ENCODE results near the gene THSD7A.

The THSD7A gene

DNA sequence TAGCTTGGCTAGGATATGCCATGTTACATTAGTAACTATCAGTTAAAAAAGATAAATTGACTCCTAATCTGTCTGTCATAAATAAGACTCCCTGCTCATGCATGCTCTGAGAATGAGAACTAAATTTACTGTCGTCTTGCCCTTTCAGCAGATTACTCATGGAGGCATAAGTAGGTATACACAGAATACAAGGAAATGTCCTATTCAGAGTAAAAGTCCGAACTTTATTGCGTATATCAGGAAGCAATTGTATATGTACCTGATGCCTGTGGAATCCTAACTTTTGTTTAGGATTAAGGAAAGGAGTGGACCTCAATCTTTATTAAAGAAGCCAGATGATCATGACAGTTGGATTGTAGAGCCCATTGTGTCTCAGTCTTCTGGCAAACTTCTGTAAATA is 118.6 kb downstream of the THSD7A start:
- TF ChIP-seq, protein P1, sequence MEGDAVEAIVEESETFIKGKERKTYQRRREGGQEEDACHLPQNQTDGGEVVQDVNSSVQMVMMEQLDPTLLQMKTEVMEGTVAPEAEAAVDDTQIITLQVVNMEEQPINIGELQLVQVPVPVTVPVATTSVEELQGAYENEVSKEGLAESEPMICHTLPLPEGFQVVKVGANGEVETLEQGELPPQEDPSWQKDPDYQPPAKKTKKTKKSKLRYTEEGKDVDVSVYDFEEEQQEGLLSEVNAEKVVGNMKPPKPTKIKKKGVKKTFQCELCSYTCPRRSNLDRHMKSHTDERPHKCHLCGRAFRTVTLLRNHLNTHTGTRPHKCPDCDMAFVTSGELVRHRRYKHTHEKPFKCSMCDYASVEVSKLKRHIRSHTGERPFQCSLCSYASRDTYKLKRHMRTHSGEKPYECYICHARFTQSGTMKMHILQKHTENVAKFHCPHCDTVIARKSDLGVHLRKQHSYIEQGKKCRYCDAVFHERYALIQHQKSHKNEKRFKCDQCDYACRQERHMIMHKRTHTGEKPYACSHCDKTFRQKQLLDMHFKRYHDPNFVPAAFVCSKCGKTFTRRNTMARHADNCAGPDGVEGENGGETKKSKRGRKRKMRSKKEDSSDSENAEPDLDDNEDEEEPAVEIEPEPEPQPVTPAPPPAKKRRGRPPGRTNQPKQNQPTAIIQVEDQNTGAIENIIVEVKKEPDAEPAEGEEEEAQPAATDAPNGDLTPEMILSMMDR (IDR thresholded peaks at IDR 0.05; ENCODE audit: insufficient read depth, low read length, poor library complexity, severe bottlenecking), result no peak
- no peaks in the 10 kb centered on the region for H3K27me3 ChIP-seq (replicated peaks; ENCODE audit: control insufficient read depth, insufficient read depth, low read length)
- H3K4me3 ChIP-seq (replicated peaks; ENCODE audit: low read depth, low read length), result no peak overlapping the region
- H3K36me3 ChIP-seq (ENCODE audit: control insufficient read depth, insufficient read depth, low read length), result no peaks in the 10 kb centered on the region
- DNase-seq (ENCODE audit: extremely low read depth, insufficient read length), result no peak

DNA sequence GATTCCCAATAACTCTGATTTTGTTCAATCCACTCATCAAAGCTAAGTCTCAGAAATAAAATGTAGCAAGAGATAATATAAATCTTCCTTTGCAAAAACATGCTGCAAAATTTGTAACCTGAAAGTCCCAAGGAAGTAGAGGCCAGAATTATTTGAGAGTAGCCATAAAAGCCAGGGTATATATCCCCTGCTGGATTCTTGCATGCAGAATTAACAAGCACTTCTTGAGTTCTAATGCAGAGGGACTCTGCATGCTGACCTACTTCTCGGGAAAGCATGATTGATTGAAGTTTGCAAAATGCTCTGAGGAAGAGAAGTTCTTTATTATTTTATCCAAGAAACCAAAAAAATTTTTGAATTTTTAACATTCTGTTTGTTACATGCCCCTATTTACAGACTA is 121.6 kb downstream of the THSD7A start:
- no peaks in the 10 kb centered on the region for H3K36me3 ChIP-seq (ENCODE audit: control insufficient read depth, insufficient read depth, low read length)
- H3K27me3 ChIP-seq (replicated peaks; ENCODE audit: control insufficient read depth, insufficient read depth, low read length), result no peaks in the 10 kb centered on the region
- TF ChIP-seq, protein P1 (IDR thresholded peaks at IDR 0.05; ENCODE audit: insufficient read depth, low read length, poor library complexity, severe bottlenecking), result no peak
- no peak for DNase-seq (ENCODE audit: extremely low read depth, insufficient read length)
- H3K4me3 ChIP-seq (replicated peaks; ENCODE audit: low read depth, low read length), result no peak overlapping the region

DNA sequence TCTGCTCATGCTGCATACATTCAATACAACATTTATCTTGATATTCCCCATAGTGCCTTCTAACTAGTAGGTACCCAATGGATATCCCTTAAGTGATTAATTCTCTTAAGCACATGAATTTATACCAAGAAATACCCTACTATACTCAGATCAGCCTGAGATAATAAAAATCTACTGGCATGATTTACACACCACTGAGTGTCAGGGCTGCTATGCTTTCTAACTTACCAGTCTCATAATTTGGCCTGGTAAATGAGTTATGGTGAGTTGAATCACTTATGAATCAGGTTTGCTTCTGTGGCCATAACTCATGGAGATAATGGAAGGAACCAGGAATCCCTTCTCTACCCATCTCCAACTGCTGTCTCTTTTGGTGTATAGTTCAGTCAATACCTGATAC is 122.8 kb downstream of the THSD7A start:
- Histone ChIP-seq H3K36me3 (ENCODE audit: control insufficient read depth, insufficient read depth, low read length) (no peaks in the 10 kb centered on the region), H3K4me3 (replicated peaks; ENCODE audit: low read depth, low read length) (no peak overlapping the region), H3K27me3 (replicated peaks; ENCODE audit: control insufficient read depth, insufficient read depth, low read length) (no peaks in the 10 kb centered on the region)
- DNase-seq (ENCODE audit: extremely low read depth, insufficient read length), result no peak
- TF ChIP-seq, protein P1 (IDR thresholded peaks at IDR 0.05; ENCODE audit: insufficient read depth, low read length, poor library complexity, severe bottlenecking), result no peak

DNA sequence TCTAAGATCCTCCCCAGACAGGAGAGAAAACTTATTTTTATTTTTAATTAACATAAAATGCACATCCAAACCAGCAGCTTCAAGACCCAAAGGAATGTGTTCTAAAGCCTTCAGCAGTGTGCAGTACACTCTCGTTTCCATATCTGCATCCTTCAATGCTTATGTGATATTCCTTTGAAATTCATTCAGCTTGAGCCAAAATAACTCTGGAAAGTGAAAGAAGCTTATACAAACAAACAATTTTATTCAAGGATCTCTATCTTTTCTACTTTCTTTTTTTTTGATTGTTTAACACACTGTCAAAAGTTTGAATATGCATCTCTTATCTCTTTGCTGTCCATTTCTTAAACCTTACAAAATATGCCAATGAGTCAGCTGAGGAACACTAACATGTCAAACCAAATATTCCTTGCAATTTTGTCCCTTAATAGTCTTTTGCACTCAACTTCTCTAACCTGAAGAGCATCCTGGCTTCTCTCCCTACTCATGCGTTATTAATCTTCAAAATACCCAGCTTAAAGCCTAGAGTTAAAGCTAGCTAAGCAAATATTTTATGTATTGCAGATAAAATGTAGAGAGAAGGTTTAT is 124.3 kb downstream of the THSD7A start:
- no peaks in the 10 kb centered on the region for H3K36me3 ChIP-seq (ENCODE audit: control insufficient read depth, insufficient read depth, low read length)
- H3K4me3 ChIP-seq (replicated peaks; ENCODE audit: low read depth, low read length), result no peak overlapping the region
- DNase-seq (ENCODE audit: extremely low read depth, insufficient read length), result no peak
- no peaks in the 10 kb centered on the region for H3K27me3 ChIP-seq (replicated peaks; ENCODE audit: control insufficient read depth, insufficient read depth, low read length)
- TF ChIP-seq, protein P1 (IDR thresholded peaks at IDR 0.05; ENCODE audit: insufficient read depth, low read length, poor library complexity, severe bottlenecking), result no peak

DNA sequence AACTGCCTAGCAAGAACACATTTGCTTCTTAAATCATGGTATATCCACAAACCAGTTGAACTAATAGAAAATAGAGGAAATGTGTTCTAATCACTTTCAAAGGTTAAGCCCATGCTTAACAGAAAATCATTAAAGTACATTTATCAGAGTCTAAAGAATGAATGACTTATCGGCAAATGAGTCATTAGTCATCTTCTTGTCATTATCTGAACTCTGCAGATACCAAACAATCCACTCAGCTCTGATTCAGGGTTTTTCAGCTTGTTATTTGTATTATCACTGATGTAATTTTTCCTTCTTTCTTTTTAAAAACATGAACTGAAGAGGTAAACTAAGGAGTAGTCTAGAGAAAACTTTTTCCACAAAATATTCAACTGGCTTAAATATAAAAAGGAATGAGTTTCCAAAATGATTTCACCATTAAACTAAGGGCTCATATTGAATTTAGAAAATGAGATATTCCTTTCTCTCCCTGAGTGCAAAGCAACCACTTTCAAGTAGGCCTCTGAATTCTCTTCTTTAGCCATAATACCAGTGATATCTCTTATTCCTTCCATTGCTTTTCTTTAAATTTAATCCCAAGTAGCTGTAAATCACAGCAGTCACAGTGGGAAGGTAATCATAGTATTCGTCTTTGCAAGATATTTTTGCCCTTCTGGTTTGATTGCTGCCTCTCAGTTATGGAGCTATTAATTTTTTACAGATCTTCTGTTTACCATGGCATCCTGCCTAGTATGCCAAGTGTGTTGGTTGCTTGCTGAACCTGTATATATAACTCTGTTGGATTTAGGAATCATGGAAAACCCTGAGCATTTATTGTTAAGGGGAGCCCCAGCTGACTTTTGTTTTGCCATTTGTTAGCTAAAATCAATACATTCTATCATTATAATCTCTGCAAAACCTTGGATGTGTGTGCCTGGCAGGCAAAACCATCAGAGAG is 125.1 kb downstream of the THSD7A start:
- no peak for DNase-seq (ENCODE audit: extremely low read depth, insufficient read length)
- TF ChIP-seq, protein P1 (IDR thresholded peaks at IDR 0.05; ENCODE audit: insufficient read depth, low read length, poor library complexity, severe bottlenecking), result no peak
- Histone ChIP-seq H3K27me3 (replicated peaks; ENCODE audit: control insufficient read depth, insufficient read depth, low read length) (no peaks in the 10 kb centered on the region), H3K4me3 (replicated peaks; ENCODE audit: low read depth, low read length) (no peak overlapping the region), H3K36me3 (ENCODE audit: control insufficient read depth, insufficient read depth, low read length) (no peaks in the 10 kb centered on the region)

Data from GM06990 (cell line).